Transverse colon (tissue), 4 donors: ENCODE measurements around the gene ZNF669. TPM values are rescaled to one million over a fixed set of nuclear protein-coding genes. Genes with fewer than 3 reads are reported as not detected.

Source experiments
- DNase-seq: peaks from one replicate; pipeline ENCODE4 v3.0.0-alpha.2; 2019
- H3K27ac ChIP-seq, 4 donors: fragments of 200-600 bp; sonication (generic); 2 replicates each; pipeline ENCODE4 v1.5.1; 2016 to 2018; ENCODE audit warnings: inconsistent platforms in 4 of 4
- H3K27me3 ChIP-seq: fragments of 200-600 bp; sonication (generic); 2 replicates; pipeline ENCODE4 v1.5.1; 2017; ENCODE audit warnings: inconsistent platforms
- H3K36me3 ChIP-seq, 4 donors: fragments of 200-600 bp; sonication (generic); 2 replicates each; pipeline ENCODE4 v1.5.1; 2017 to 2019; ENCODE audit warnings: inconsistent platforms in 4 of 4
- H3K4me1 ChIP-seq, 4 donors: fragments of 200-600 bp; sonication (generic); 2 replicates each; pipeline ENCODE4 v1.5.1; 2017 to 2020; ENCODE audit warnings: inconsistent platforms in 4 of 4
- H3K4me3 ChIP-seq, 4 donors: fragments of 200-600 bp; sonication (generic); 1 replicate in 1 of 4; 2 replicates in 3 of 4; pipeline versions ENCODE4 v1.5.1 to v1.6.1; 2017 to 2019; ENCODE audit warnings: inconsistent platforms in 4 of 4
- H3K9me3 ChIP-seq, 2 donors: fragments of 200-600 bp; sonication (generic); 2 replicates each; pipeline ENCODE4 v1.5.1; 2017 to 2019; ENCODE audit warnings: inconsistent platforms in 2 of 2
- CTCF ChIP-seq, 5 experiments: fragments of 200-600 bp in 3 of 5; fragments of 450-650 bp in 2 of 5; sonication (generic) in 3 of 5; IDR thresholded peaks; 1 replicate in 2 of 5; 2 replicates in 3 of 5; pipeline ENCODE4 v1.5.1; 2016 to 2017; ENCODE audit warnings: antibody characterized with exemption in 5 of 5, inconsistent platforms in 3 of 5, mild to moderate bottlenecking in 2 of 5, moderate library complexity in 1 of 5
- EP300 ChIP-seq: sonication (generic); formaldehyde crosslinking; IDR thresholded peaks from one replicate; pipeline ENCODE4 v1.6.1; 2017; ENCODE audit warnings: antibody characterized with exemption, low read depth
- POLR2A ChIP-seq: fragments of 450-650 bp; IDR thresholded peaks from one replicate; pipeline ENCODE4 v1.6.1; 2016; ENCODE audit warnings: antibody characterized with exemption, mild to moderate bottlenecking, moderate library complexity
- POLR2AphosphoS5 ChIP-seq, 3 donors: sonication (generic); formaldehyde crosslinking; IDR thresholded peaks; one replicate each; pipeline ENCODE4 v1.6.1; 2016; ENCODE audit warnings: antibody characterized with exemption in 3 of 3
- WGBS, 2 donors: methylation state at CpG; one replicate each; pipeline ENCODE4 v1.1.5; 2018; ENCODE audit warnings: low coverage in 1 of 2; 5-methylcytosine and 5-hydroxymethylcytosine counted together
- in situ Hi-C, 4 donors: fragments of 200-750 bp; cut with MboI; loops; one replicate each; pipeline versions ENCODE4 v1.15.0 to v1.15.1; 2017; ENCODE audit warnings: low sequenced_read_pairs in 3 of 4, low pct_ligation_motif_present in 1 of 4, low pct_unique_long_range_greater_than_20kb in 1 of 4
- intact Hi-C: fragments of 100-400 bp; cut with DNase I; formaldehyde crosslinking; loops from one replicate; pipeline ENCODE4 v1.15.1; 2023; ENCODE audit warnings: low total_unique reads
- total RNA-seq, 4 donors: library from RNA; depleted of rRNA; stranded (reverse); fragments of >200 nt; gene quantifications; one replicate each; pipeline ENCODE4 v1.1.0, GENCODE V29; 2016

The ZNF669 gene
- total RNA-seq, 4 donors from 2014 or later, result 2.4 to 26.2 (median 4.9) TPM

DNA sequence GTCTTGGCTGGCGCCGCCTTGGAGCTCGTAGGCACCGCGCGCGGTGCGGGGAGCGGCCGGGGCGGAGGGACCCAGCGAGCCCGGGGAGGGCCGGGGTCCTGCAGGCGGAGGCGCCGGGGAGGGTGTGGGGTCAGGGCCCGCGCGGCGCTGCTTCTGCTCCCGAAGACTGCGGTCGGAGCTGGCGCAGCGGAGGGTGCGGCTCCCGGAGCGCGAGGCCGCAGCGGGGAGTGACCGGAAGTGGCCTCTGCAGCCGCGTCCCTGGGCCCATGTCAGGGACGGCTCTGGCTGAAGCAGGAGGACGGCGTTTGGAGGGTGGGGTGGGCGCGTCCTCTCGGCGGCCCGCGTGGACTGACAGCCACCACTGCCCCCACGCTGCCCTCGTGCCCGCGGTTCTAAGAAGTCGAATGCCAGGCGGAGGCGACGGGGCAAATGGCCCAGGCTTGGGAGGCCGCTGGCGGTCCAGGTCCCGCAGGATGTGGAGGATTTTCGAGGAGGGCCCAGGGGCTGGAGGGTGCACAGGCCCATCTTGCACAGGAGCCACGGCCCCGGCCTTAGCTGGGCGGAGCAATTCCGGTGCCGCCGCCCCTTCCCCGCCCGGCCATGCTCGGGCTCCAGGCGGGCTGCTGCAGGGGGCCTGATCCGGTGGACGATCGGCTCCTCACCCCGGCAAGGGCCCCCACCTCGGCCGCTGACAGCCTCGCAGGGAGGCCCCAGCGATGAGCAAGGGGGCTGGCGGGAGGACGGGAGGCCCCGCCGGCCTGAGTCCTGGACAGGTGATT, 7.7 kb upstream of the ZNF669 start:
- Histone ChIP-seq H3K27me3 (no peaks in the 10 kb centered on the region), H3K9me3 (no peaks in the 10 kb centered on the region), H3K36me3 (no peaks in the 10 kb centered on the region), H3K4me1 (peaks cover 0 to 14% (median 6%) of the 10 kb centered on the region in 4 donors), H3K4me3 (peak overlapping the region; percentile 75 to 86 (median 81)), H3K27ac (peak overlapping the region; percentile 85 to 90 (median 88))
- 3% methylated on average over 43 of the region's 78 CpGs; no CpG with 5 or more reads in 1 of the 2 donors for WGBS, 2 donors
- peak; percentile 69 for DNase-seq
- in situ Hi-C loops (no loop called here), intact Hi-C loops (no loop called here)
- TF ChIP-seq CTCF (IDR thresholded peaks at IDR 0.05) (no peak), EP300 (no peak), POLR2A (peak; percentile 52), POLR2AphosphoS5 (IDR thresholded peaks at IDR 0.05) (peak; percentile 55 to 75 (median 64))

DNA sequence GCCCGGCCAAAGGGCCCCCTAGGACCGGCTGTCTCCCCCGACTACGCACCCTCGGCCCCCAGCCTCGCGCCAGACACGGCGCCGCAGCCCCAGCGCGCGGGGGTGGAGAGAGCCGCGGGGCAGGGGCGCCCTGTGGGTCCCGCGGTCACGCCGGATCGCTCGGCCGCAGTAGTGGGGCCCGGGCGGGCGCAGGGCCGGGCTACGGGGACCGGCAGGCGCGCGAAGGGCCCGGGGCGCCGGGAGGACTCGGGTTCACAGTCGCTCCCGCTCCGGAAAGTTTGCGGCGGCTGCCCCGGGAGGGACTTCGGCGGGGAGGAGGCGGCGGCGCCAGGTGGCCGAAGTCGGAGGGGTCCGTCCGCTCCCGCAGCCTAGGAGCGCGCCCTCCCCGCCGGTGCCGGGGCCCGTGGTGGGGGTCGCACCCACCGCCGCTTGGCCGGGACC, 7.1 kb upstream of the ZNF669 start:
- in situ Hi-C loops, result no loop called here
- Histone ChIP-seq H3K27me3 (no peaks in the 10 kb centered on the region), H3K27ac (peak overlapping the region; percentile 85 to 90 (median 88)), H3K4me3 (peak overlapping the region; percentile 75 to 86 (median 81)), H3K36me3 (no peaks in the 10 kb centered on the region), H3K9me3 (no peaks in the 10 kb centered on the region), H3K4me1 (peaks cover 0 to 14% (median 6%) of the 10 kb centered on the region in 4 donors)
- intact Hi-C loops, result no loop called here
- WGBS, 2 donors, result 5% methylated on average over 4 of the region's 62 CpGs; no CpG with 5 or more reads in 1 of the 2 donors
- TF ChIP-seq EP300, result no peak
- no peak for DNase-seq

DNA sequence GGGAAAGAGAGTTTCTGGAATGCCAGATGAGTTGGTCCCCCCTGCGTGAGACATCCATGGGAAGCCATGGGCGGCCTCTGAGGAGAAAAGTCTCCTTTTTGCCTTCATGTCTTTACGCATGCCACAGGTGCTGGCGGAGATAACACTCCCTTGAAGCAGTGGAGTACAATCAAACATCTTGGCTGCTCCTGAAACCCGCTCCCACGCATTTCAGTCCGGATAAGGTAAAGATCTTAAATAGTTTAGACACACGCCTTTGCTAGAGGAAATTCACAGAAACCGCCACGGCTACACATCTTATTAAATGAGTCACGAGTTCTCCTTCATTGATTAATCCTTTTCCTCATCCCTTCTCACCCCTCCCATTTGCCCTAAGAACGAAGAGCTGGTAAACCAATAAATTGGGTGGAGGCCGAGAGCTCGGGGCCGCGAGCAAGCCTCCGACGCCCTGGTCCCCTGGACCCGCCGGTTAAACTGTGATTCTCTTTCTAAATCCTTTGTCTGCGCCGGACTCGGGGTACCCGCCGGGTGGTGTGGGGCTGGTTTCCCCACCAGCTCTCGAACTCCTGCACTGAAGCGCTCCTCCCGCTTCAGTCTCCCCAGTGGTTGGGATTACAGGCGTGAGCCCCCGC, 6.6 kb upstream of the ZNF669 start:
- no peaks in the 10 kb centered on the region for H3K36me3 ChIP-seq
- TF ChIP-seq EP300 (no peak), POLR2A (no peak), CTCF (IDR thresholded peaks at IDR 0.05) (no peak), POLR2AphosphoS5 (IDR thresholded peaks at IDR 0.05) (no peak)
- peak overlapping the region; percentile 75 to 86 (median 81) for H3K4me3 ChIP-seq
- in situ Hi-C loops (no loop called here), intact Hi-C loops (no loop called here)
- H3K27me3 ChIP-seq, result no peaks in the 10 kb centered on the region
- H3K27ac ChIP-seq, result peak overlapping the region; percentile 85 to 90 (median 88)
- peaks cover 0 to 14% (median 6%) of the 10 kb centered on the region in 4 donors for H3K4me1 ChIP-seq
- H3K9me3 ChIP-seq, result no peaks in the 10 kb centered on the region
- WGBS, 2 donors, result 18% methylated on average over 24 of the region's 30 CpGs; no CpG with 5 or more reads in 1 of the 2 donors
- no peak for DNase-seq

GRCh38 chr1:247107694-247108093, 3.5 kb upstream of the ZNF669 start:
- no peak for DNase-seq
- intact Hi-C loops, result no loop called here
- H3K36me3 ChIP-seq, result no peaks in the 10 kb centered on the region
- WGBS, 2 donors, result 80 to 95% methylated on average over 6 to 7 of the region's 7 CpGs
- no peak for TF ChIP-seq POLR2A
- H3K27ac ChIP-seq, result no peak overlapping the region
- no peaks in the 10 kb centered on the region for H3K9me3 ChIP-seq
- peaks cover 6 to 28% (median 11%) of the 10 kb centered on the region in 4 donors for H3K4me1 ChIP-seq
- no peaks in the 10 kb centered on the region for H3K27me3 ChIP-seq
- in situ Hi-C loops, result no loop called here
- no peak overlapping the region for H3K4me3 ChIP-seq

DNA sequence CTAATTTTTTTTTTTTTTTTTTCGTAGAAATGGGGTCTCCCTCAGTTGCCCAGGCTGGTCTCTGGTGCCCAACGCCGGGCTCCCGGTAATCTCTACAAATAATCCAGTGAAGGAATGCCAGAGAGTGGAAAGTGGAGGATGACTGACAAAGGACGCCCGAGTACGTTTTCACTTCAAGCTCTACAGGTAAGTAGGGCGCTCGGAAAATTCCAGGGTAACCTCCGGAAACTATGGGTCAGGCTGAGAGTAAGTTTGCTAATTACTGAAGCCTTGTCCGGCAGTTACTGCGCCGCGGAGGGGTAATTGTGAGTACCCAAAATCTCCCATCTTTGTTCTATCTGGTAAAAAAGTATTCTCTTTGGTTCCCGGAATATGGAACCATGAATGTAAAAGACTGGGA, 1.8 kb upstream of the ZNF669 start:
- intact Hi-C loops (no loop called here), in situ Hi-C loops (no loop called here)
- peaks cover 6 to 25% (median 8%) of the 10 kb centered on the region in 4 donors for H3K4me1 ChIP-seq
- no peak for DNase-seq
- TF ChIP-seq POLR2AphosphoS5 (IDR thresholded peaks at IDR 0.05) (no peak), POLR2A (no peak)
- H3K27ac ChIP-seq, result no peak overlapping the region
- peaks cover 0 to 12% (median 5%) of the 10 kb centered on the region in 4 donors for H3K36me3 ChIP-seq
- 90 to 92% methylated on average over 6 to 15 of the region's 15 CpGs for WGBS, 2 donors
- H3K9me3 ChIP-seq, result peaks cover 0 to 9% of the 10 kb centered on the region in 2 donors
- no peak overlapping the region for H3K4me3 ChIP-seq
- no peaks in the 10 kb centered on the region for H3K27me3 ChIP-seq
